ENCODE data around the gene TMC4.

The TMC4 gene

DNA sequence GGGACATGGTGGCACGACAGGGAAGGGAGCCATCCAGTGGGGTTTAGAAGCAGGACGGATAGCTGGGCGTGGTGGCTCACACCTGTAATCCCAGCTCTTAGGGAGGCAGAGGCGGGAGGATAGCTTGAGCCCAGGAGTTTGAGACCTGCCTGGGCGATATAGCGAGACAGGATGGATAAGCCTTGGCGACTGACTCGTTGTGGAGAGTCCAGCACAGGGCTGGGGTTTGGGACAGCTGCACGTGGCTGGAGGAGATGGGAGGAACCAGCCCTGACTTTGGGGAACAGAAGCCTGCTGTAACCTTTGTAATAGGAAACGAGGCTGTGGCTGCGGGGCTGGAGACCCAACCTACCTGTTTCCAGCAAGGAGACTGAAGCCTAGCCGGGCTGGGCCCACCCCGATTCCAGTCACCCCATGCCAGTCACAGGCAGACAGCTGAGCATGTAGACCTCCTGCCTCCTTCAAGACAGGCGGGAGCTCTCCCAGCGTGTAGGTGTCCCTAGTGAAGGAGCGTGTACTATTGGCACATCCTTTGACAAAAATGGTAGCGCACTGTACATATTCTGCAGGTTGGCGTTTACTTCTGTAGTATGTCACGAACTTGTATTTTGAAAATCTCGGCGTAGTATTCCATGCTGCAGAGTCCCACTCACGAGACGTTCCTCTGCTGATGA is 21.5 kb downstream of the TMC4 start:
- DNase-seq (ENCODE audit: low read depth), result no peak
- H3K4me3 ChIP-seq (ENCODE audit: low read depth, low read length), result no peak overlapping the region
- TF ChIP-seq, protein P1, sequence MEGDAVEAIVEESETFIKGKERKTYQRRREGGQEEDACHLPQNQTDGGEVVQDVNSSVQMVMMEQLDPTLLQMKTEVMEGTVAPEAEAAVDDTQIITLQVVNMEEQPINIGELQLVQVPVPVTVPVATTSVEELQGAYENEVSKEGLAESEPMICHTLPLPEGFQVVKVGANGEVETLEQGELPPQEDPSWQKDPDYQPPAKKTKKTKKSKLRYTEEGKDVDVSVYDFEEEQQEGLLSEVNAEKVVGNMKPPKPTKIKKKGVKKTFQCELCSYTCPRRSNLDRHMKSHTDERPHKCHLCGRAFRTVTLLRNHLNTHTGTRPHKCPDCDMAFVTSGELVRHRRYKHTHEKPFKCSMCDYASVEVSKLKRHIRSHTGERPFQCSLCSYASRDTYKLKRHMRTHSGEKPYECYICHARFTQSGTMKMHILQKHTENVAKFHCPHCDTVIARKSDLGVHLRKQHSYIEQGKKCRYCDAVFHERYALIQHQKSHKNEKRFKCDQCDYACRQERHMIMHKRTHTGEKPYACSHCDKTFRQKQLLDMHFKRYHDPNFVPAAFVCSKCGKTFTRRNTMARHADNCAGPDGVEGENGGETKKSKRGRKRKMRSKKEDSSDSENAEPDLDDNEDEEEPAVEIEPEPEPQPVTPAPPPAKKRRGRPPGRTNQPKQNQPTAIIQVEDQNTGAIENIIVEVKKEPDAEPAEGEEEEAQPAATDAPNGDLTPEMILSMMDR (IDR thresholded peaks at IDR 0.05; ENCODE audit: control insufficient read depth, extremely low read depth, insufficient read depth), result no peak

- no peak overlapping the region for H3K4me3 ChIP-seq (ENCODE audit: low read depth, low read length)
- no peak for DNase-seq (ENCODE audit: low read depth)
- TF ChIP-seq, protein P1 (IDR thresholded peaks at IDR 0.05; ENCODE audit: control insufficient read depth, extremely low read depth, insufficient read depth), result no peak
These were observed 23.7 kb downstream of the TMC4 start for GRCh38 chr19:54149021-54149812.

- no peak for DNase-seq (ENCODE audit: low read depth)
- TF ChIP-seq, protein P1 (IDR thresholded peaks at IDR 0.05; ENCODE audit: control insufficient read depth, extremely low read depth, insufficient read depth), result no peak
- H3K4me3 ChIP-seq (ENCODE audit: low read depth, low read length), result no peak overlapping the region
These were observed 24.8 kb downstream of the TMC4 start for GRCh38 chr19:54148158-54148557.

GRCh38 chr19:54147676-54148075 is 25.3 kb downstream of the TMC4 start:
- TF ChIP-seq, protein P1 (IDR thresholded peaks at IDR 0.05; ENCODE audit: control insufficient read depth, extremely low read depth, insufficient read depth), result no peak
- no peak overlapping the region for H3K4me3 ChIP-seq (ENCODE audit: low read depth, low read length)

DNA sequence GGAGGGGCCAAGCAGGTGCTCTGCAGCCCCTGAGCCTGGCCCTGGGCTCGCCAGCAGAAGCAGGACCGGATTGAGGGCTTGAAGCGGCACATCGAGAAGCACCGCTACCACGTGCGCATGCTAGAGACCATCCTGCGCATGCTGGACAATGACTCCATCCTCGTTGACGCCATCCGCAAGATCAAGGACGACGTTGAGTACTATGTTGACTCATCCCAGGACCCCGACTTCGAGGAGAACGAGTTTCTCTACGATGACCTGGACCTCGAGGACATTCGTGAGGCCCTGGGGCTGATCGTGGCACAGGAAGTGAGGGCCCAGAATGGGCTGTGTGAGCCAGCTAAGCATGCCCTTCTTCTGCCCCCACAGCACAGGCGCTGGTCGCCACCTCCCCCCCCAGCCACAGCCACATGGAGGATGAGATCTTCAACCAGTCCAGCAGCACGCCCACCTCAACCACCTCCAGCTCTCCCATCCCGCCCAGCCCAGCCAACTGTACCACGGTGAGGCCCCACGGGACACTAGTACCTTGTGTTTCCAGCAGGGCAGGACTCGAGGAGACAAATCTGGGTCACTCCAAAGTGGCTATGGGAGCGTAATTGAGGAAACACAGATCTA is 27.3 kb downstream of the TMC4 start:
- TF ChIP-seq, protein P1 (IDR thresholded peaks at IDR 0.05; ENCODE audit: control insufficient read depth, extremely low read depth, insufficient read depth), result no peak
- H3K4me3 ChIP-seq (ENCODE audit: low read depth, low read length), result no peak overlapping the region
- DNase-seq (ENCODE audit: low read depth), result no peak

More at GRCh38 chr19:54147676-54148075, 25.3 kb downstream of the TMC4 start:
- no peak for DNase-seq (ENCODE audit: low read depth)

DNA sequence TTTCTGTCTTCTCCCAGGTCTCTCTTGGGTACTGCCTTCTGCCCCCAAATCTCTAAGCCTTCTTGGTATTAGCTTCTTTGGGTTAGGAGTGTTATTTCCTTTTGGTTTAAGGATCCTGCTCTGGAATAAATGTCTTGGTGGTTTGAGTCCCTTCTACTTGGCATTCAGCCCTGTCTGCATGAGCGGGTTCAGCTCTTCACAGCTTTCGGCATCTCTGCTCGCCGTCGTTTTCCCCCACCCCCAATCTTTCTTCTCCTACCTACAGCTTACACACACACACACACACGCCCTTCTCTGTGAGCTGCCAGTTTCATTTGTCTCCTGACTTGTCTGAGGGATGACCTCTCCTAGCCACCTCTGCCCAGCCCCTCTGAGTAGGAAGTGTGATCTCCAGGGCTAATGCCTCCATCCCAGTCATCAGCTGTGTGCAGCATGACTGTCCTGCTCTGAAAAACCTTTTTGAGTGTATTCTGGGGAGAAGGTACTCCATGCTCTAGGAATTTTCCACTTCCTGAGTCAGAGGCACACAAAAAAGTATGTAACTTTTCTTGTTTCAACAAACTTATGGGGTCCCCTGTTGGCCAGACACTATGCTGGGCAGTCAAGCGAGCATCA is 30.7 kb downstream of the TMC4 start:
- no peak for DNase-seq (ENCODE audit: low read depth)
- no peak overlapping the region for H3K4me3 ChIP-seq (ENCODE audit: low read depth, low read length)
- TF ChIP-seq, protein P1 (IDR thresholded peaks at IDR 0.05; ENCODE audit: control insufficient read depth, extremely low read depth, insufficient read depth), result no peak

Data from LNCaP clone FGC (cell line).